Nephron progenitor cell (in vitro differentiated cells): ENCODE measurements around the gene RETREG2.

Experiments used
- DNase-seq: peaks from one replicate; pipeline ENCODE4 v3.0.0; 2021
- H3K27ac Mint-ChIP-seq: 2 replicates; pipeline ENCODE4 v1.8.0; 2021; ENCODE audit warnings: mild to moderate bottlenecking, moderate library complexity, mixed read lengths
- H3K27me3 Mint-ChIP-seq: 2 replicates; pipeline ENCODE4 v1.8.0; 2021; ENCODE audit warnings: mild to moderate bottlenecking, low read depth, mixed read lengths; ENCODE audit not compliant: poor library complexity
- H3K36me3 Mint-ChIP-seq: 2 replicates; pipeline ENCODE4 v1.8.0; 2021; ENCODE audit warnings: low read depth, mixed read lengths
- H3K4me1 Mint-ChIP-seq: 2 replicates; pipeline ENCODE4 v1.8.0; 2021; ENCODE audit warnings: mixed read lengths
- H3K4me3 Mint-ChIP-seq: 2 replicates; pipeline ENCODE4 v1.8.0; 2021; ENCODE audit warnings: mild to moderate bottlenecking, moderate library complexity, mixed read lengths
- H3K9me3 Mint-ChIP-seq: 2 replicates; pipeline ENCODE4 v1.8.0; 2021; ENCODE audit warnings: mild to moderate bottlenecking, moderate library complexity, mixed read lengths
- CTCF ChIP-seq: fragments of 200-600 bp; sonication (generic); IDR thresholded peaks from 2 replicates; pipeline ENCODE4 v1.5.0; 2021; ENCODE audit warnings: antibody characterized with exemption

The RETREG2 gene

GRCh38 chr2:219204425-219205164 is 26.5 kb downstream of the RETREG2 start:
- Mint-ChIP-seq H3K4me3 (no peak overlapping the region), H3K27me3 (peaks cover under 1% of the 10 kb centered on the region), H3K36me3 (peaks cover 14% of the 10 kb centered on the region), H3K27ac (no peak overlapping the region), H3K4me1 (peaks cover 34% of the 10 kb centered on the region), H3K9me3 (peaks cover 28% of the 10 kb centered on the region)
- no peak for DNase-seq
- TF ChIP-seq CTCF: no peak

GRCh38 chr2:219205165-219205538 is 27.1 kb downstream of the RETREG2 start:
- Mint-ChIP-seq H3K4me3 (peak overlapping the region; percentile 40), H3K27ac (no peak overlapping the region), H3K4me1 (peaks cover 32% of the 10 kb centered on the region), H3K36me3 (peaks cover 19% of the 10 kb centered on the region), H3K27me3 (no peaks in the 10 kb centered on the region), H3K9me3 (peaks cover 28% of the 10 kb centered on the region)
- TF ChIP-seq CTCF: no peak
- DNase-seq: no peak

- H3K9me3 Mint-ChIP-seq: peaks cover 21% of the 10 kb centered on the region
- peaks cover 24% of the 10 kb centered on the region for H3K4me1 Mint-ChIP-seq
- TF ChIP-seq CTCF: no peak
- peak overlapping the region; percentile 92 for H3K4me3 Mint-ChIP-seq
- H3K27ac Mint-ChIP-seq: peak overlapping the region; percentile 97
- peaks cover 15% of the 10 kb centered on the region for H3K36me3 Mint-ChIP-seq
- DNase-seq: no peak
- no peaks in the 10 kb centered on the region for H3K27me3 Mint-ChIP-seq
Measured at GRCh38 chr2:219205981-219206327, 27.9 kb downstream of the RETREG2 start.

GRCh38 chr2:219206328-219207133 is 28.5 kb downstream of the RETREG2 start, which contains the start of gene ZFAND2B:
ZFAND2B (plus strand) TSS chr2:219206782; CDS start chr2:219206988, 206 bp downstream.
- H3K9me3 Mint-ChIP-seq: peaks cover 18% of the 10 kb centered on the region
- H3K27me3 Mint-ChIP-seq: no peaks in the 10 kb centered on the region
- peak within 1 kb of the TSS; percentile 92 for H3K4me3 Mint-ChIP-seq
- TF ChIP-seq CTCF: no peak
- peaks cover 23% of the 10 kb centered on the region for H3K4me1 Mint-ChIP-seq
- H3K27ac Mint-ChIP-seq: peak within 1 kb of the TSS; percentile 97
- peak; percentile 96 for DNase-seq
- H3K36me3 Mint-ChIP-seq: peaks cover 13% of the 10 kb centered on the region

- Mint-ChIP-seq H3K4me1 (peaks cover 23% of the 10 kb centered on the region), H3K27ac (peak overlapping the region; percentile 64), H3K36me3 (peaks cover 17% of the 10 kb centered on the region), H3K4me3 (peak overlapping the region; percentile 83), H3K9me3 (peaks cover 15% of the 10 kb centered on the region), H3K27me3 (no peaks in the 10 kb centered on the region)
- no peak for TF ChIP-seq CTCF
- DNase-seq: no peak
Measured at GRCh38 chr2:219207134-219207883, 29.2 kb downstream of the RETREG2 start.
